LNCAP (cell line): ENCODE measurements around the gene CNOT6.

Experiments used
- CTCF ChIP-seq: fragments of 450-650 bp; IDR thresholded peaks from 2 replicates; pipeline ENCODE4 v1.5.1; 2017; ENCODE audit warnings: mild to moderate bottlenecking

CNOT6 gene

GRCh38 chr5:180463916-180464602, 30.1 kb upstream of the CNOT6 start:
- no peak for TF ChIP-seq CTCF

- no peak for TF ChIP-seq CTCF
Measured at GRCh38 chr5:180464603-180464970, 29.6 kb upstream of the CNOT6 start.

GRCh38 chr5:180466316-180466715, 27.9 kb upstream of the CNOT6 start:
- no peak for TF ChIP-seq CTCF

- TF ChIP-seq CTCF = no peak
Measured at GRCh38 chr5:180467028-180467975, 26.9 kb upstream of the CNOT6 start.

GRCh38 chr5:180467989-180468731, 26.0 kb upstream of the CNOT6 start:
- no peak for TF ChIP-seq CTCF

GRCh38 chr5:180468732-180469585, 25.2 kb upstream of the CNOT6 start:
- no peak for TF ChIP-seq CTCF

GRCh38 chr5:180469586-180469865, 24.7 kb upstream of the CNOT6 start:
- no peak for TF ChIP-seq CTCF
